ENCODE measurements around the gene AP5B1.

DNA sequence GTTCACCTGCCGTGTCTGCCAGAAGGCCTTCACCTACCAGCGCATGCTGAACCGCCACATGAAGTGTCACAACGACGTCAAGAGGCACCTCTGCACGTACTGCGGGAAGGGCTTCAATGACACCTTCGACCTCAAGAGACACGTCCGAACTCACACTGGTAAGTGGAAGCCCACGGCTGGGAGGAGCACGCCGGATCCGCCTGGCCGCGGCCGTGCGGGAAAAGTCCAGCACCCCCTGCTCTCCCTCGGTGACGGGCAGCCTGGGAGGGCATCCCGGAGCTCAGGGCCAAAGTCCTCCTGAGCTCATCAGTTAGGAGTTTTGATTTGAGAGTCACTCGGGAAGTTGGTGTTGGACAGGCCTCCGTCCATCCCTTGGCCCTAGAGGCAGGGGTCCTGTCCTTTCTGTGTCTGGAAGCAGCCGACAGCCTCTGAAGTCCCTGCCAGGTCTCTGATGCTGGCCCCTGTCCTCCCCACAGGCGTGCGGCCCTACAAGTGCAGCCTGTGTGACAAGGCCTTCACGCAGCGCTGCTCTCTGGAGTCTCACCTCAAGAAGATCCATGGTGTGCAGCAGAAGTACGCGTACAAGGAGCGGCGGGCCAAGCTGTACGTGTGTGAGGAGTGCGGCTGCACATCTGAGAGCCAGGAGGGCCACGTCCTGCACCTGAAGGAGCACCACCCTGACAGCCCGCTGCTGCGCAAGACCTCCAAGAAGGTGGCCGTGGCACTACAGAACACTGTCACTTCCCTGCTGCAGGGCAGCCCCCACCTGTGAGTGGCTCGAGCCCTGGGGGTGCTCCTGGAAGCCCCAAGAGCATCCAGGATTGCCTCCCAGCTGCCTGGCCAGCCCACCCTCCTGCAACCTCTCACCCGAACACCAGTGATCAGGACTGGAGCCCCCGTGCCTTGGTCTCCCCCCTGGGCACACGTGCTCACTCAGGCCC, 14.1 kb upstream of the AP5B1 start:
- TF ChIP-seq EZH2phosphoT487 (IDR thresholded peaks at IDR 0.05; ENCODE audit: borderline replicate concordance, low read depth, low read length): no peak
- TF ChIP-seq, protein P1, sequence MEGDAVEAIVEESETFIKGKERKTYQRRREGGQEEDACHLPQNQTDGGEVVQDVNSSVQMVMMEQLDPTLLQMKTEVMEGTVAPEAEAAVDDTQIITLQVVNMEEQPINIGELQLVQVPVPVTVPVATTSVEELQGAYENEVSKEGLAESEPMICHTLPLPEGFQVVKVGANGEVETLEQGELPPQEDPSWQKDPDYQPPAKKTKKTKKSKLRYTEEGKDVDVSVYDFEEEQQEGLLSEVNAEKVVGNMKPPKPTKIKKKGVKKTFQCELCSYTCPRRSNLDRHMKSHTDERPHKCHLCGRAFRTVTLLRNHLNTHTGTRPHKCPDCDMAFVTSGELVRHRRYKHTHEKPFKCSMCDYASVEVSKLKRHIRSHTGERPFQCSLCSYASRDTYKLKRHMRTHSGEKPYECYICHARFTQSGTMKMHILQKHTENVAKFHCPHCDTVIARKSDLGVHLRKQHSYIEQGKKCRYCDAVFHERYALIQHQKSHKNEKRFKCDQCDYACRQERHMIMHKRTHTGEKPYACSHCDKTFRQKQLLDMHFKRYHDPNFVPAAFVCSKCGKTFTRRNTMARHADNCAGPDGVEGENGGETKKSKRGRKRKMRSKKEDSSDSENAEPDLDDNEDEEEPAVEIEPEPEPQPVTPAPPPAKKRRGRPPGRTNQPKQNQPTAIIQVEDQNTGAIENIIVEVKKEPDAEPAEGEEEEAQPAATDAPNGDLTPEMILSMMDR (conservative IDR thresholded peaks at IDR 0.05; ENCODE audit: low read length): no peak
